Measurements from ENCODE around the gene RTN4R.
A peak's percentile ranks its signal among the peaks of the same experiment; 100 is the strongest.
"Not testable (repeated sequence)": the region's sequence is repeated elsewhere in the genome, so short reads cannot be mapped to it uniquely, and the experiment has no call there.

DNA sequence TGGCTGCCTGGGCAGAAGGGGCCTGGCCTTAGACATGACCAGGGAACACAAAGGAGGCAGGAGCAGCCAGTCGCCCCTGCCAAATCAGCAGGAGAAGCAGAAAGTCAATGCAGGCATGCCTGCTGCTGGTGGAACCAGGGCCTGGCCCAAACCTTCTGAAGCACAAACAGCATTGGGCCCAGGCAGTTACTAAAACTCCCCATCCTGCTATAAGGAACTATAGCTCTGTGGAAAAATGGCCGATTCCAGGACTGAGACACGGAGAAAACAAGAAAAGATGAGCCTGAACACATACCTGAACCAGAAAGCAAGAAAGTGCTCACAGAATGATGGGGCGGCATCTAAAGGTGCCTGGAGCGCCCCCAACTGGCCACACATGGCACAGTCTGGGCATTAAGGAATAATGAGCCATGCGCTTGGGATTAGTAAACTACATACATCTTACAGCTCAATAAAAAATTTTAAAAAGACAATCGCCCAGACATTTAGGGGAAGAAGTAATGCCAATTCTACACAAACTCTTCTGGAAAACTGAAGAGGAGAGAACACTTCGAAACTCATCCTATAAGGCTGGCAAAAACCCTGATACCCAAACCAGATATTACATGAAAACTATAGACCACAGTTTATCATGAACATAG, 49.4 kb upstream of the RTN4R start:
- TF ChIP-seq, protein P1, sequence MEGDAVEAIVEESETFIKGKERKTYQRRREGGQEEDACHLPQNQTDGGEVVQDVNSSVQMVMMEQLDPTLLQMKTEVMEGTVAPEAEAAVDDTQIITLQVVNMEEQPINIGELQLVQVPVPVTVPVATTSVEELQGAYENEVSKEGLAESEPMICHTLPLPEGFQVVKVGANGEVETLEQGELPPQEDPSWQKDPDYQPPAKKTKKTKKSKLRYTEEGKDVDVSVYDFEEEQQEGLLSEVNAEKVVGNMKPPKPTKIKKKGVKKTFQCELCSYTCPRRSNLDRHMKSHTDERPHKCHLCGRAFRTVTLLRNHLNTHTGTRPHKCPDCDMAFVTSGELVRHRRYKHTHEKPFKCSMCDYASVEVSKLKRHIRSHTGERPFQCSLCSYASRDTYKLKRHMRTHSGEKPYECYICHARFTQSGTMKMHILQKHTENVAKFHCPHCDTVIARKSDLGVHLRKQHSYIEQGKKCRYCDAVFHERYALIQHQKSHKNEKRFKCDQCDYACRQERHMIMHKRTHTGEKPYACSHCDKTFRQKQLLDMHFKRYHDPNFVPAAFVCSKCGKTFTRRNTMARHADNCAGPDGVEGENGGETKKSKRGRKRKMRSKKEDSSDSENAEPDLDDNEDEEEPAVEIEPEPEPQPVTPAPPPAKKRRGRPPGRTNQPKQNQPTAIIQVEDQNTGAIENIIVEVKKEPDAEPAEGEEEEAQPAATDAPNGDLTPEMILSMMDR (IDR thresholded peaks at IDR 0.05) = peak in 5 of 6 experiments; percentile 16 to 43 (median 32)
- not testable (repeated sequence) for TF ChIP-seq POLR2A (IDR thresholded peaks at IDR 0.05)

Data from upper lobe of left lung (tissue), 4 donors.